SK-N-SH (cell line): ENCODE results near the gene VGLL4. TPM values are rescaled to one million over a fixed set of nuclear protein-coding genes. Genes with fewer than 3 reads are reported as not detected.

Experiments used
- CTCF ChIA-PET: fragments of 300-600, 350-600 bp; formaldehyde crosslinking; extraction: SDS; loops from one replicate; lab custom pipeline; 2021; lab: Yijun Ruan, JAX
- POLR2A ChIA-PET: fragments of 350-600 bp; sonication (Branson Sonifier 250); formaldehyde crosslinking; extraction: SDS; loops from one replicate; lab custom pipeline; 2020; ENCODE audit warnings: antibody characterized with exemption, inconsistent platforms; lab: Yijun Ruan, JAX
- DNase-seq: peaks from one replicate; pipeline ENCODE4 v3.0.0; 2012
- H2AFZ ChIP-seq: fragments of 200-600 bp; sonication (generic); 2 replicates; pipeline ENCODE4 v1.8.1; 2016; ENCODE audit warnings: antibody characterized with exemption, mild to moderate bottlenecking, low read depth
- H3F3A ChIP-seq: fragments of 200-600 bp; sonication (generic); replicated peaks from 2 replicates; pipeline ENCODE3; 2016; ENCODE audit warnings: antibody characterized with exemption, mild to moderate bottlenecking; ENCODE audit not compliant: insufficient read depth
- H3K27ac ChIP-seq, 2 experiments: fragments of 200-500 bp in 1 of 2; fragments of 200-600 bp in 1 of 2; sonication (Bioruptor generic) in 1 of 2; sonication (generic), shearing (Covaris generic) in 1 of 2; 2 replicates each; pipeline versions ENCODE4 v1.5.1 to v1.6.1; 2014 to 2016; ENCODE audit warnings: low read depth in 2 of 2, inconsistent platforms in 1 of 2, low read length in 1 of 2, mild to moderate bottlenecking in 1 of 2, mixed read lengths in 1 of 2
- H3K27me3 ChIP-seq: fragments of 200-600 bp; sonication (generic), shearing (Covaris generic); 2 replicates; pipeline ENCODE4 v1.6.1; 2016; ENCODE audit warnings: mixed run types; ENCODE audit not compliant: insufficient read depth
- H3K36me3 ChIP-seq, 2 experiments: fragments of 200-500 bp in 1 of 2; fragments of 200-600 bp in 1 of 2; sonication (Bioruptor generic) in 1 of 2; sonication (generic) in 1 of 2; replicated peaks in 1 of 2; 2 replicates each; pipeline versions ENCODE3 to v1.5.1; 2014 to 2016; ENCODE audit warnings: low read length in 1 of 2, mild to moderate bottlenecking in 1 of 2; ENCODE audit not compliant: insufficient read depth in 2 of 2, control insufficient read depth in 1 of 2
- H3K4me1 ChIP-seq, 2 experiments: fragments of 200-500 bp in 1 of 2; fragments of 200-600 bp in 1 of 2; sonication (Bioruptor generic) in 1 of 2; sonication (generic), shearing (Covaris generic) in 1 of 2; 2 replicates each; pipeline versions ENCODE4 v1.5.1 to v1.6.1; 2014 to 2016; ENCODE audit warnings: low read depth in 1 of 2, low read length in 1 of 2, mixed run types in 1 of 2; ENCODE audit not compliant: insufficient read depth in 2 of 2, control insufficient read depth in 1 of 2
- H3K4me2 ChIP-seq: fragments of 200-600 bp; sonication (generic), shearing (Covaris generic); 2 replicates; pipeline ENCODE4 v1.6.1; 2017; ENCODE audit warnings: mixed run types
- H3K4me3 ChIP-seq, 2 experiments: fragments of 200-500 bp in 1 of 2; fragments of 200-600 bp in 1 of 2; sonication (Bioruptor generic) in 1 of 2; sonication (generic), shearing (Covaris generic) in 1 of 2; 2 replicates each; pipeline versions ENCODE4 v1.5.1 to v1.8.1; 2014 to 2016; ENCODE audit warnings: low read depth in 2 of 2, inconsistent platforms in 1 of 2, low read length in 1 of 2, mild to moderate bottlenecking in 1 of 2, mixed read lengths in 1 of 2, moderate library complexity in 1 of 2
- H3K79me2 ChIP-seq: fragments of 200-600 bp; sonication (generic); 2 replicates; pipeline ENCODE4 v1.8.1; 2017; ENCODE audit warnings: mild to moderate bottlenecking; ENCODE audit not compliant: insufficient read depth
- H3K9ac ChIP-seq: fragments of 200-600 bp; sonication (generic); 2 replicates; pipeline ENCODE4 v1.6.1; 2017; ENCODE audit warnings: mixed run types
- H3K9me2 ChIP-seq: fragments of 200-600 bp; sonication (generic); 2 replicates; pipeline ENCODE4 v1.6.1; 2017; ENCODE audit warnings: mixed run types
- H3K9me3 ChIP-seq: fragments of 200-600 bp; sonication (generic); 2 replicates; pipeline ENCODE4 v1.6.1; 2017; ENCODE audit warnings: mixed run types, mild to moderate bottlenecking, moderate library complexity
- H4K20me1 ChIP-seq: fragments of 200-600 bp; sonication (generic); 2 replicates; pipeline ENCODE4 v1.6.1; 2017; ENCODE audit warnings: mild to moderate bottlenecking, mixed run types; ENCODE audit not compliant: insufficient read depth
- CHD2 ChIP-seq: fragments of 150-350 bp; IDR thresholded peaks from 2 replicates; pipeline ENCODE4 v1.6.1; 2018; ENCODE audit warnings: low read length; ENCODE audit not compliant: partially characterized antibody
- ELF1 ChIP-seq: IDR thresholded peaks from 2 replicates; pipeline ENCODE4 v1.4.0; 2012
- EP300 ChIP-seq, 2 experiments: IDR thresholded peaks; 2 replicates each; pipeline versions ENCODE4 v1.4.0 to v1.6.1; 2012; ENCODE audit warnings: borderline replicate concordance in 1 of 2, low read depth in 1 of 2, low read length in 1 of 2
- EZH2phosphoT487 ChIP-seq: fragments of 200-600 bp; sonication (generic); IDR thresholded peaks from 2 replicates; pipeline ENCODE4 v1.6.1; 2017; ENCODE audit warnings: low read depth, mixed run types, mild to moderate bottlenecking, antibody characterized with exemption, moderate library complexity, borderline replicate concordance
- FOSL2 ChIP-seq: IDR thresholded peaks from 2 replicates; pipeline ENCODE4 v1.4.0; 2012; ENCODE audit warnings: low read depth, mild to moderate bottlenecking, moderate library complexity, borderline replicate concordance
- FOXJ3 ChIP-seq: sonication (generic); formaldehyde crosslinking; IDR thresholded peaks from 2 replicates; pipeline ENCODE4 v1.5.1; 2020; ENCODE audit warnings: mild to moderate bottlenecking, missing genetic modification reagents
- FOXM1 ChIP-seq: IDR thresholded peaks from 2 replicates; pipeline ENCODE4 v1.4.0; 2012; ENCODE audit warnings: low read depth, mild to moderate bottlenecking
- JUND ChIP-seq: IDR thresholded peaks from 2 replicates; pipeline ENCODE4 v1.4.0; 2012
- MXI1 ChIP-seq: IDR thresholded peaks from 2 replicates; pipeline ENCODE4 v1.6.1; 2012; ENCODE audit warnings: mild to moderate bottlenecking, low read depth, low read length, improper control_type of control experiment
- NFIC ChIP-seq: IDR thresholded peaks from 2 replicates; pipeline ENCODE4 v1.4.0; 2012; ENCODE audit warnings: borderline replicate concordance
- NRF1 ChIP-seq: IDR thresholded peaks from 2 replicates; pipeline ENCODE4 v1.6.1; 2012; ENCODE audit warnings: low read depth, mild to moderate bottlenecking, low read length
- POLR2AphosphoS5 ChIP-seq: IDR thresholded peaks from 2 replicates; pipeline ENCODE4 v1.6.1; 2012; ENCODE audit warnings: low read depth, low read length
- RFX5 ChIP-seq: IDR thresholded peaks from 2 replicates; pipeline ENCODE4 v1.6.1; 2012; ENCODE audit warnings: mild to moderate bottlenecking, improper control_type of control experiment, low read length
- TAF1 ChIP-seq: IDR thresholded peaks from 2 replicates; pipeline ENCODE4 v1.6.1; 2012; ENCODE audit warnings: low read depth, mild to moderate bottlenecking, low read length, moderate library complexity, borderline replicate concordance
- TCF12 ChIP-seq: IDR thresholded peaks from 2 replicates; pipeline ENCODE4 v1.4.0; 2012
- YY1 ChIP-seq: IDR thresholded peaks from 2 replicates; pipeline ENCODE4 v1.4.0; 2012; ENCODE audit warnings: low read depth, mild to moderate bottlenecking
- WGBS: methylation state at CpG from one replicate; pipeline ENCODE4 v1.1.6; 2017; ENCODE audit warnings: low lambda C conversion rate; 5-methylcytosine and 5-hydroxymethylcytosine counted together
- polyA plus RNA-seq, 3 experiments: library from polyadenylated mRNA; depleted of rRNA; stranded (reverse); fragments of >200 nt; gene quantifications; 2 replicates each; pipeline ENCODE4 v1.2.3, GENCODE V29; 2012
- TF ChIP-seq, protein P1 (sequence below): fragments of 200-600 bp; sonication (generic); IDR thresholded peaks from 2 replicates; pipeline ENCODE4 v1.6.1; 2017; ENCODE audit warnings: antibody characterized with exemption, mild to moderate bottlenecking, moderate library complexity
- TF ChIP-seq, protein P2 (sequence below): IDR thresholded peaks from 2 replicates; pipeline ENCODE4 v1.4.0; 2012; ENCODE audit warnings: low read depth, borderline replicate concordance

Gene VGLL4
- polyA plus RNA-seq, 1 of the 3 experiments (the other 2 are of a cell fraction): 48.9 TPM

DNA sequence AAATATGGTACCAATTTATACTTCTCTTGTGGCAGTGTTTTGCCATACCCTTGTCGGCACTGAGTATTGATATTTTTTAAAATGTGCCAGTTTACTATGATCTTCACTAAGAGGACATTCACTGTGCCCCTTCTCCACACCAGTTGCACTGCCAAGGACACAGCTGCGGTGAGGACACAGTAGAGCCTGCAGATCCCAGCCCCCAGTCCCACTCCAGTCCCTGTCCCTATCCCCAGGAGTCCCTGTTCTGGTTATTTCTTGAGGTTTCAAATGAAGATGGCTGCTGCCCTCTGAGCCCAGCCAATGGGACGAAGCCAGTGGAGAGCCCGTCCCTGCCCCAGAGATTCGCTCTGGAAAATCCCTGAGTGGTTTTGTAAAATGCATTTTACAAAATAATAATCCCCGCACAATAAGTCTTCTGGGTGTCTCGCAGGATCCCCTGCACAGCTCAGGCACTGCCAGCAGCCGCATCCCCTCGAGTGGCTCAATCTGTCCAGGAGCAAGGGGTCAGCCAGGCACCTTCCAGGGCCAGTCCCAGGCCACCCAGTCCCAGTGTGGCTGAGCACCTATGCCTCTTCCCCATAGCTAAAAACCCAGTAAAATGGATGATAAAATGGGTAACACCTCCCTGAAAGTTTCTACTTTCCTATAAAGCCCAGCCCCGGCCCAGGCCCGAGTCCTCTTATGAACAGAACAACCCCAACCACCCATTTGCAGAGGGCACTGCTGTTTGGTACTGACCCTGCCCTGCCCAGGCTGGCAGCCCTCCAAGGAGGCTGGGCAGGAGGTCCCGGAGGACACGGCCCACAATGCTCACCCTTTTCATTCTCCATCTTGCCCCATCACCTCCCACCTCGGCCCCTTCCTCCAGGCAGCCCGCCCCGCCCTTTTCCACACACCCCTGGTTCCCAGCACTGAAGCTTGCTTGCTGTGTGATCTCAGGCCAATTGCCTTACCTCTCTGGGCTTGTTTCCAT lies 91.1 kb downstream of the VGLL4 start:
- TF ChIP-seq NRF1 (no peak), EP300 (IDR thresholded peaks at IDR 0.05; ENCODE audit: borderline replicate concordance in 1 of 2, low read depth in 1 of 2, low read length in 1 of 2) (no peak), TCF12 (no peak), FOXJ3 (CRISPR knock-in tag) (no peak), RFX5 (no peak), CHD2 (no peak), FOSL2 (no peak), YY1 (no peak), MXI1 (no peak), TAF1 (no peak), JUND (no peak)
- TF ChIP-seq, protein P1, sequence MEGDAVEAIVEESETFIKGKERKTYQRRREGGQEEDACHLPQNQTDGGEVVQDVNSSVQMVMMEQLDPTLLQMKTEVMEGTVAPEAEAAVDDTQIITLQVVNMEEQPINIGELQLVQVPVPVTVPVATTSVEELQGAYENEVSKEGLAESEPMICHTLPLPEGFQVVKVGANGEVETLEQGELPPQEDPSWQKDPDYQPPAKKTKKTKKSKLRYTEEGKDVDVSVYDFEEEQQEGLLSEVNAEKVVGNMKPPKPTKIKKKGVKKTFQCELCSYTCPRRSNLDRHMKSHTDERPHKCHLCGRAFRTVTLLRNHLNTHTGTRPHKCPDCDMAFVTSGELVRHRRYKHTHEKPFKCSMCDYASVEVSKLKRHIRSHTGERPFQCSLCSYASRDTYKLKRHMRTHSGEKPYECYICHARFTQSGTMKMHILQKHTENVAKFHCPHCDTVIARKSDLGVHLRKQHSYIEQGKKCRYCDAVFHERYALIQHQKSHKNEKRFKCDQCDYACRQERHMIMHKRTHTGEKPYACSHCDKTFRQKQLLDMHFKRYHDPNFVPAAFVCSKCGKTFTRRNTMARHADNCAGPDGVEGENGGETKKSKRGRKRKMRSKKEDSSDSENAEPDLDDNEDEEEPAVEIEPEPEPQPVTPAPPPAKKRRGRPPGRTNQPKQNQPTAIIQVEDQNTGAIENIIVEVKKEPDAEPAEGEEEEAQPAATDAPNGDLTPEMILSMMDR: no peak
- ChIA-PET POLR2A (no interaction called here), CTCF (no interaction called here)
- Histone ChIP-seq H3F3A (peaks cover 33% of the 10 kb centered on the region), H4K20me1 (peaks cover 21% of the 10 kb centered on the region), H3K27me3 (no peaks in the 10 kb centered on the region), H3K9me3 (no peaks in the 10 kb centered on the region), H3K4me3 (no peak overlapping the region), H3K36me3 (peaks cover 20 to 41% of the 10 kb centered on the region in 2 experiments), H3K79me2 (peaks cover 29% of the 10 kb centered on the region), H3K9ac (no peak overlapping the region), H3K4me2 (no peak overlapping the region), H3K4me1 (peaks cover 11 to 17% of the 10 kb centered on the region in 2 experiments; a peak in 3 of 4 replicates), H3K9me2 (no peaks in the 10 kb centered on the region), H3K27ac (no peak overlapping the region), H2AFZ (no peak overlapping the region)
- WGBS: 98% methylated on average over 14 of the region's 16 CpGs
- no peak for DNase-seq

DNA sequence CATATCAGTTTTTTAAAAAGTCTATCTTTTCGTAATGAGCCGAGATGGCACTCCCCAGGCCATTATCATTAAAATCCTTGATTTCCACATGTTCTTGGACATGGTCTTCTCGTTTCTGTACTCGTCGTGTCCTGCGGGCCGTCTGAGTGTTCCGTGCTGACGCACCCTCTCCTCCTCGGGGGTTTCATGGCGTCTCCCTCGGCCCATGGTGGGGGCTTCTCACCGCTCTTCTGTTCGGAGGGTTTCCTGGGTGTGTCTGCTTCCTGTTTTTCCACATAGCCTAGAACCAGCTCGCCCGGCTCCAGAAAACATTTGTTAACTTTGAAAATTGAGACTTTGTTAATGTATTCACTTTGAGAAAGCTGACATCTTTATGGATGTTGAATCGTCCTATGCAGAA lies 92.7 kb downstream of the VGLL4 start:
- no peaks in the 10 kb centered on the region for H3K27me3 ChIP-seq
- H4K20me1 ChIP-seq: peaks cover 5% of the 10 kb centered on the region
- peaks cover 15 to 26% of the 10 kb centered on the region in 2 experiments for H3K36me3 ChIP-seq
- H3K79me2 ChIP-seq: peaks cover 19% of the 10 kb centered on the region
- WGBS: 94% methylated on average over 17 of the region's 17 CpGs
- no peak overlapping the region for H3K9ac ChIP-seq
- TF ChIP-seq, protein P2, sequence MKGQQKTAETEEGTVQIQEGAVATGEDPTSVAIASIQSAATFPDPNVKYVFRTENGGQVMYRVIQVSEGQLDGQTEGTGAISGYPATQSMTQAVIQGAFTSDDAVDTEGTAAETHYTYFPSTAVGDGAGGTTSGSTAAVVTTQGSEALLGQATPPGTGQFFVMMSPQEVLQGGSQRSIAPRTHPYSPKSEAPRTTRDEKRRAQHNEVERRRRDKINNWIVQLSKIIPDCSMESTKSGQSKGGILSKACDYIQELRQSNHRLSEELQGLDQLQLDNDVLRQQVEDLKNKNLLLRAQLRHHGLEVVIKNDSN: no peak
- TF ChIP-seq, protein P1: no peak
- TF ChIP-seq FOXJ3 (CRISPR knock-in tag) (no peak), ELF1 (no peak), FOXM1 (no peak), MXI1 (no peak), YY1 (no peak), NFIC (no peak), POLR2AphosphoS5 (no peak), TCF12 (no peak), EZH2phosphoT487 (no peak)
- no peak overlapping the region for H3K4me3 ChIP-seq
- H3K9me3 ChIP-seq: no peaks in the 10 kb centered on the region
- H3K9me2 ChIP-seq: no peaks in the 10 kb centered on the region
- ChIA-PET POLR2A (interaction anchor here (0.6 kb wide), 1 partner anchor 220 kb away, joined by 3 read pairs; no protein-coding TSS in a partner anchor), CTCF (interaction anchor here (0.8 to 1.0 kb wide), 2 partner anchors 86 to 625 kb away, joined by 3 read pairs; no protein-coding TSS in a partner anchor)
- DNase-seq: no peak
- H3F3A ChIP-seq: peaks cover 20% of the 10 kb centered on the region
- H3K4me1 ChIP-seq: peaks cover 3 to 8% of the 10 kb centered on the region in 2 experiments; a peak in 2 of 4 replicates
- H2AFZ ChIP-seq: no peak overlapping the region
- no peak overlapping the region for H3K4me2 ChIP-seq
- H3K27ac ChIP-seq: no peak overlapping the region
